GM21723 (cell line): ENCODE results near the gene ZPLD1.

Experiments
- ATAC-seq: cut with Tn5 transposase; IDR thresholded peaks from one replicate; pipeline ENCODE4 v1.9.1; 2021; ENCODE audit warnings: mild to moderate bottlenecking, moderate library complexity; ENCODE audit not compliant: unreplicated experiment

ZPLD1 gene

GRCh38 chr3:102521246-102521645 is 86.4 kb downstream of the ZPLD1 start:
- ATAC-seq: no peak

GRCh38 chr3:102525624-102526023 is 90.8 kb downstream of the ZPLD1 start:
- ATAC-seq: peak; percentile 73

GRCh38 chr3:102526865-102527264 is 92.0 kb downstream of the ZPLD1 start:
- ATAC-seq: no peak

GRCh38 chr3:102528727-102529126 is 93.9 kb downstream of the ZPLD1 start:
- ATAC-seq: no peak
